ENCODE results near the gene LRRC4C.

Gene LRRC4C

GRCh38 chr11:40642284-40642683 is 817.2 kb downstream of the LRRC4C start:
- Histone ChIP-seq H3K4me2 (ENCODE audit: low read length) (no peak overlapping the region), H3F3A (ENCODE audit: insufficient read depth, low read length) (no peaks in the 10 kb centered on the region), H3K4me3 (ENCODE audit: low read depth, low read length, poor library complexity, severe bottlenecking) (no peak overlapping the region), H3K27ac (ENCODE audit: low read depth, low read length, poor library complexity, severe bottlenecking) (no peak overlapping the region), H4K20me1 (ENCODE audit: insufficient read depth, low read length) (no peaks in the 10 kb centered on the region), H3K9ac (ENCODE audit: low read length) (no peak overlapping the region), H3K9me2 (ENCODE audit: low read depth, low read length) (no peaks in the 10 kb centered on the region), H3K36me3 (ENCODE audit: insufficient read depth, low read length) (no peaks in the 10 kb centered on the region), H3K27me3 (ENCODE audit: insufficient read depth, low read length) (no peaks in the 10 kb centered on the region), H2AFZ (ENCODE audit: low read length) (no peak overlapping the region), H3K4me1 (ENCODE audit: insufficient read depth, low read length, severe bottlenecking) (no peaks in the 10 kb centered on the region), H3K9me3 (ENCODE audit: low read length) (no peaks in the 10 kb centered on the region), H3K79me2 (ENCODE audit: insufficient read depth, low read length) (no peaks in the 10 kb centered on the region)
- no peak for TF ChIP-seq CTCF (IDR thresholded peaks at IDR 0.05; ENCODE audit: low read length)
- no peak for TF ChIP-seq EZH2 (IDR thresholded peaks at IDR 0.05; ENCODE audit: borderline replicate concordance, low read length)

DNA sequence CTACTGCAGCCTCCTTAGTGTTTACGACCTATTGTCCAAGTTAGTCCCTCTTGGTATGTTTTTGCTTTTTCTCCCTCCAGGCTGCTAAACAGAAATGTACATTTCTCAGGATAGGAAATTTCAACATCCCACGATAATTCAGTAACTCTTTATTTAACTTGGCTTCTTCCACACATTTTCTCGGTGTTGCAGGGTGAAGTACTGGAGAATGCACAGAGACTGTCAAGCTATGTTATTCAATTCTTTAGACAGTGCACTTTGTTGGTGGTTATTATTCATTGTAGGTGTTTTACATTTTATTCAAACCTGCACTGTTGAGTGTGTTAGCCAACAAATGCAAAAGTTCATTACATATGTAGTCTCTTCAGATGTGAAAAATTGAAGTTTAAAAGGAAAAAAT is 839.8 kb downstream of the LRRC4C start:
- Histone ChIP-seq H3K9me2 (ENCODE audit: low read depth, low read length) (no peaks in the 10 kb centered on the region), H3K79me2 (ENCODE audit: insufficient read depth, low read length) (no peaks in the 10 kb centered on the region), H3K4me1 (ENCODE audit: insufficient read depth, low read length, severe bottlenecking) (no peaks in the 10 kb centered on the region), H3K4me3 (ENCODE audit: low read depth, low read length, poor library complexity, severe bottlenecking) (no peak overlapping the region), H3K9me3 (ENCODE audit: low read length) (no peaks in the 10 kb centered on the region), H3K27ac (ENCODE audit: low read depth, low read length, poor library complexity, severe bottlenecking) (no peak overlapping the region), H2AFZ (ENCODE audit: low read length) (no peak overlapping the region), H3K36me3 (ENCODE audit: insufficient read depth, low read length) (no peaks in the 10 kb centered on the region), H3K9ac (ENCODE audit: low read length) (no peak overlapping the region), H3F3A (ENCODE audit: insufficient read depth, low read length) (no peaks in the 10 kb centered on the region), H3K4me2 (ENCODE audit: low read length) (no peak overlapping the region), H4K20me1 (ENCODE audit: insufficient read depth, low read length) (no peaks in the 10 kb centered on the region), H3K27me3 (ENCODE audit: insufficient read depth, low read length) (no peaks in the 10 kb centered on the region)
- TF ChIP-seq EZH2 (IDR thresholded peaks at IDR 0.05; ENCODE audit: borderline replicate concordance, low read length) (no peak), CTCF (IDR thresholded peaks at IDR 0.05; ENCODE audit: low read length) (no peak)

GRCh38 chr11:40606800-40607199 is 852.7 kb downstream of the LRRC4C start:
- TF ChIP-seq EZH2 (IDR thresholded peaks at IDR 0.05; ENCODE audit: borderline replicate concordance, low read length) (no peak), CTCF (IDR thresholded peaks at IDR 0.05; ENCODE audit: low read length) (no peak)
- H3K4me1 ChIP-seq (ENCODE audit: insufficient read depth, low read length, severe bottlenecking) = no peaks in the 10 kb centered on the region
- no peaks in the 10 kb centered on the region for H3K79me2 ChIP-seq (ENCODE audit: insufficient read depth, low read length)
- no peaks in the 10 kb centered on the region for H3F3A ChIP-seq (ENCODE audit: insufficient read depth, low read length)
- H3K9me2 ChIP-seq (ENCODE audit: low read depth, low read length) = no peaks in the 10 kb centered on the region
- no peaks in the 10 kb centered on the region for H3K36me3 ChIP-seq (ENCODE audit: insufficient read depth, low read length)
- H2AFZ ChIP-seq (ENCODE audit: low read length) = no peak overlapping the region
- H3K4me3 ChIP-seq (ENCODE audit: low read depth, low read length, poor library complexity, severe bottlenecking) = no peak overlapping the region
- no peak overlapping the region for H3K27ac ChIP-seq (ENCODE audit: low read depth, low read length, poor library complexity, severe bottlenecking)
- H3K9ac ChIP-seq (ENCODE audit: low read length) = no peak overlapping the region
- H3K9me3 ChIP-seq (ENCODE audit: low read length) = no peaks in the 10 kb centered on the region
- no peaks in the 10 kb centered on the region for H4K20me1 ChIP-seq (ENCODE audit: insufficient read depth, low read length)
- H3K4me2 ChIP-seq (ENCODE audit: low read length) = no peak overlapping the region
- H3K27me3 ChIP-seq (ENCODE audit: insufficient read depth, low read length) = no peaks in the 10 kb centered on the region

Data from OCI-LY1 (cell line).